ENCODE results near the gene THAP5. TPM values are rescaled to one million over a fixed set of nuclear protein-coding genes. Genes with fewer than 3 reads are reported as not detected.

The THAP5 gene
- total and polyA plus RNA-seq, 9 donors, result 14.6 to 22.8 (median 20.9) TPM

DNA sequence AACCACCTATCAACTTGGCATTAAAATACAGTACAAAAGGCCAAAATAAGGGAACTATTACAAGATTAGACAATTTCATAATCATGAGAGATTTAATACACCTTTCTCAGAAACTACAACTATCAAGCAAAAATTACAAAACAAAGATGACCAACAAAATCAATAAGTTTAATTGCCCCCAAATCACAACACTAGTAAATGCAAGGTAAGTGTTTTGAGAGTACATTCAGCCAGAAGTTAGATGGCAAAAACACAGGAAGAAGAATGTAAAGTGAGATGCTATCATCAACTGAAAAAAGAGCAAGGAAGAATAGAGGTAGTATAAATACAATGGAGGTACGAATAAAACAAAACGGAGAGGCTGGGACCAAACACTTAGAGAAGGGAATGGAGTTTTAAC is 46.7 kb downstream of the THAP5 start:
- Histone ChIP-seq H3K36me3 (ENCODE audit: control insufficient read depth, insufficient read depth, low read length) (peaks cover 4% of the 10 kb centered on the region), H3K27ac (ENCODE audit: low read length) (no peak overlapping the region), H3K4me3 (ENCODE audit: low read length) (no peak overlapping the region), H3K4me1 (ENCODE audit: control insufficient read depth, insufficient read depth, low read length) (peaks cover 7% of the 10 kb centered on the region), H3K9me3 (replicated peaks; ENCODE audit: control insufficient read depth, low read depth, low read length) (peaks cover 3% of the 10 kb centered on the region), H3K27me3 (ENCODE audit: control insufficient read depth, insufficient read depth, low read length) (no peaks in the 10 kb centered on the region)
- WGBS (ENCODE audit: insufficient coverage), result 100% methylated on average over 2 of the region's 2 CpGs
- DNase-seq, result no peak

- WGBS (ENCODE audit: insufficient coverage), result no CpG with 5 or more reads among the region's 3 CpGs
Observed at GRCh38 chr7:108517951-108518350, 51.6 kb downstream of the THAP5 start.

GRCh38 chr7:108515630-108516029 is 53.9 kb downstream of the THAP5 start:
- Histone ChIP-seq H3K4me1 (ENCODE audit: control insufficient read depth, insufficient read depth, low read length) (no peaks in the 10 kb centered on the region), H3K36me3 (ENCODE audit: control insufficient read depth, insufficient read depth, low read length) (peaks cover 18% of the 10 kb centered on the region), H3K27me3 (ENCODE audit: control insufficient read depth, insufficient read depth, low read length) (no peaks in the 10 kb centered on the region), H3K27ac (ENCODE audit: low read length) (no peak overlapping the region), H3K9me3 (replicated peaks; ENCODE audit: control insufficient read depth, low read depth, low read length) (peaks cover 3% of the 10 kb centered on the region), H3K4me3 (ENCODE audit: low read length) (no peak overlapping the region)
- WGBS (ENCODE audit: insufficient coverage), result no CpG with 5 or more reads among the region's 2 CpGs
- no peak for DNase-seq

More at GRCh38 chr7:108517951-108518350, 51.6 kb downstream of the THAP5 start:
- Histone ChIP-seq H3K27me3 (ENCODE audit: control insufficient read depth, insufficient read depth, low read length) (no peaks in the 10 kb centered on the region), H3K36me3 (ENCODE audit: control insufficient read depth, insufficient read depth, low read length) (peaks cover 14% of the 10 kb centered on the region), H3K27ac (ENCODE audit: low read length) (no peak overlapping the region), H3K4me1 (ENCODE audit: control insufficient read depth, insufficient read depth, low read length) (no peaks in the 10 kb centered on the region), H3K9me3 (replicated peaks; ENCODE audit: control insufficient read depth, low read depth, low read length) (peaks cover 3% of the 10 kb centered on the region), H3K4me3 (ENCODE audit: low read length) (no peak overlapping the region)
- no peak for DNase-seq

DNA sequence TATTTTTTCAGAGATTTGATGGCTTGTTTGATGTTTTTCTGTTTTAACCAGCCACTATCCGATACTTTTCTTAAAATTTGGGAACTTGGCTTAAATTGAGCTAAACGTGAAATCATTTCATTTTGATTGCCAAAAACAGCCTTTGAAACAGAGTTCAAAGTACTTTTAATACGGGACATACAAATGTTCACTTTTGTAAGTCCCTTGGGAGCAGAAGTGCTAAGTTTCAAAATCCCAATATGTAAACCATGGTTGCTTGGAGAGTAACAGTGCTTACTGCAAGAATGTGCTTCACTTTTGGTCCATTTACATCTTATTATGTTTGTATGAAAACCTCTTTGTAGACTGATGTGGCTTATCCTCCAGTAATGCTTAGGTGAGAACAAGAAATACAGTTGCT is 54.5 kb downstream of the THAP5 start:
- Histone ChIP-seq H3K27ac (ENCODE audit: low read length) (no peak overlapping the region), H3K36me3 (ENCODE audit: control insufficient read depth, insufficient read depth, low read length) (peaks cover 18% of the 10 kb centered on the region), H3K4me3 (ENCODE audit: low read length) (no peak overlapping the region), H3K27me3 (ENCODE audit: control insufficient read depth, insufficient read depth, low read length) (no peaks in the 10 kb centered on the region), H3K9me3 (replicated peaks; ENCODE audit: control insufficient read depth, low read depth, low read length) (peaks cover 3% of the 10 kb centered on the region), H3K4me1 (ENCODE audit: control insufficient read depth, insufficient read depth, low read length) (no peaks in the 10 kb centered on the region)
- DNase-seq, result no peak
- no CpG with 5 or more reads among the region's 3 CpGs for WGBS (ENCODE audit: insufficient coverage)

Other genes starting within 250 kb of the THAP5 start
- gene NRCAM, start 113.3 kb downstream of the THAP5 start, total RNA-seq, result 17.5 TPM
- 10 to 100 TPM; 18.0 to 35.6 (median 24.3) TPM for gene NRCAM, start 113.3 kb downstream of the THAP5 start, polyA plus RNA-seq (ENCODE audit: insufficient read depth in 1 of 8, insufficient read length in 8 of 8, low replicate concordance in 1 of 8)
- gene PNPLA8, start 43.6 kb downstream of the THAP5 start, total RNA-seq, result 27.0 TPM
- 10 to 100 TPM; 17.3 to 26.1 (median 22.4) TPM for gene PNPLA8, start 43.6 kb downstream of the THAP5 start, polyA plus RNA-seq (ENCODE audit: insufficient read depth in 1 of 8, insufficient read length in 8 of 8, low replicate concordance in 1 of 8)
- gene DNAJB9, start 168 bp upstream of the THAP5 start, total RNA-seq, result 12.5 TPM
- gene DNAJB9, start 168 bp upstream of the THAP5 start, polyA plus RNA-seq (ENCODE audit: insufficient read depth in 1 of 8, insufficient read length in 8 of 8, low replicate concordance in 1 of 8), result 10 to 100 TPM; 14.7 to 22.6 (median 16.4) TPM

Data from muscle of leg (tissue), 11 donors.